Measurements from ENCODE around the gene SYNPR. TPM values are rescaled to one million over a fixed set of nuclear protein-coding genes. Genes with fewer than 3 reads are reported as not detected.

Gene SYNPR
- total RNA-seq, 2 experiments from 2014 or later, result not detected

DNA sequence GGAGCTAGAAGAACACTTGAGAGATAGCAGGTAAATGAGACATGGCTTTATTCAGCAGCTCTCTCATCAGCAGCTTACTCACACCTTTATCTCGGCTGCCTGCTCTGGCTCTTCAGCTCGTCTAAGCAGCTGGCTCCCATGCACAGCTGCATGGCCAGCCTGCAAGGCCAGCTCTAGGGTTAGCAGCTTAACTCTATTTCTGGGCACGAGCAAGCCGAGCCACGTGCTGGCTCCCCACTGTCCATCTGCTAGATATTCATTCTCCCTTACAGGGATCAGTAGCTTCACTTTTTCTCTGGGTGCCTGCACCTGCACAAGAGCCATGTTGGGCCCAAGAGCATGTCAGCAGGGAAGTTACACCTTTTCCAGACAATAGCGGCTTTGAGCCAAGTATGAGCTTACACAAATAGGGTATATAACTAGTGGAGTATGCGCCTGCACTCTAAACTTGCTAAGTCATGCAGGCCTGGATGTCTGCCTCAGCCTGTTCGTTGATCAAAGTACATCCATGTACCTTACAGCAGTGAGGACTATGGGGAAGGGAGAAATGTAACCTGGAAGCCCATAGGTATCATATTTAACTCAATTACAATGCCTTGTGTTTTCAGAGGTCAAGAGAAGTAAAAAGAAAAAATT lies 199.5 kb downstream of the SYNPR start:
- CTCF ChIA-PET (ENCODE audit: unreplicated experiment), result no interaction called here
- no TSS peak for BruUV-seq (replicated peaks)

DNA sequence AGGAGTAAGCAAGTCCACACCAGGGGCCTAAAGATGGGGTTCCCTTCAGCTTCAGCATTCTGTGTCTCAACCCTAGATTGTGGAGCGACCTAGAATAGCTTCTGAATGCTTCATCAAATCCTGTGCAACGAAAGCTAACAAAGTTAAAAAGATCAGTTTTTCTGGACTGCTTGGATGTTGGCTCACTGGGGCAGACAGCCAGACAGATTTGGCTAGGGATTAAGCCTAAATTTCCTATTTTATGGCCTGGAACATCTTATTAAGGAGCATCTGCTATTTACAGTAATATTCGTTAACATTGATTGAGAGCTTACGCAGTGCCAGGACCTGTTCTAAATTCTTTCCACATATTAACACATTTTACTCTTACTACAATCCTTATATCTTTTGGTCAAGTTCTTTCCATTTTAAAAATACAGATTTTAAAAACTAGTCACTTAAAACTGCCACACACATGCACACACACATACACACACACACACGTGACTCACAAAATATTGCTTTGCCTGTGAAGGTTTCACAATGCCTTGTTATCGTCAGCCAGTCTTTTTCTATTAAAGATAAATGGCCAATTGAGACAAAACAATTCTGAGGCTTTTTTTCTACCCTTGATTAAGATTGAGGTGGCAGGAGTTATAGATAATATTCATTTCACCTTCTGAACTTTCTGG lies 201.0 kb downstream of the SYNPR start:
- ChIA-PET POLR2A (no interaction called here), CTCF (ENCODE audit: unreplicated experiment) (no interaction called here)
- DNase-seq (ENCODE audit: low spot score), result no peak
- H3K27ac ChIP-seq (ENCODE audit: low read depth, low read length, poor library complexity, severe bottlenecking), result no peak overlapping the region
- no peak overlapping the region for H2AFZ ChIP-seq (ENCODE audit: low read length)
- H4K20me1 ChIP-seq (ENCODE audit: insufficient read depth, low read length), result no peaks in the 10 kb centered on the region
- no peaks in the 10 kb centered on the region for H3K36me3 ChIP-seq (ENCODE audit: insufficient read depth, low read length)
- intact Hi-C loops (cut with micrococcal nuclease; ENCODE audit: unreplicated experiment), result no loop called here
- no peak for TF ChIP-seq EZH2phosphoT487 (IDR thresholded peaks at IDR 0.05; ENCODE audit: borderline replicate concordance, low read depth, low read length)
- TF ChIP-seq, protein P1, sequence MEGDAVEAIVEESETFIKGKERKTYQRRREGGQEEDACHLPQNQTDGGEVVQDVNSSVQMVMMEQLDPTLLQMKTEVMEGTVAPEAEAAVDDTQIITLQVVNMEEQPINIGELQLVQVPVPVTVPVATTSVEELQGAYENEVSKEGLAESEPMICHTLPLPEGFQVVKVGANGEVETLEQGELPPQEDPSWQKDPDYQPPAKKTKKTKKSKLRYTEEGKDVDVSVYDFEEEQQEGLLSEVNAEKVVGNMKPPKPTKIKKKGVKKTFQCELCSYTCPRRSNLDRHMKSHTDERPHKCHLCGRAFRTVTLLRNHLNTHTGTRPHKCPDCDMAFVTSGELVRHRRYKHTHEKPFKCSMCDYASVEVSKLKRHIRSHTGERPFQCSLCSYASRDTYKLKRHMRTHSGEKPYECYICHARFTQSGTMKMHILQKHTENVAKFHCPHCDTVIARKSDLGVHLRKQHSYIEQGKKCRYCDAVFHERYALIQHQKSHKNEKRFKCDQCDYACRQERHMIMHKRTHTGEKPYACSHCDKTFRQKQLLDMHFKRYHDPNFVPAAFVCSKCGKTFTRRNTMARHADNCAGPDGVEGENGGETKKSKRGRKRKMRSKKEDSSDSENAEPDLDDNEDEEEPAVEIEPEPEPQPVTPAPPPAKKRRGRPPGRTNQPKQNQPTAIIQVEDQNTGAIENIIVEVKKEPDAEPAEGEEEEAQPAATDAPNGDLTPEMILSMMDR (conservative IDR thresholded peaks at IDR 0.05; ENCODE audit: low read length), result no peak
- no peak overlapping the region for H3K4me2 ChIP-seq (ENCODE audit: low read length)
- no peak overlapping the region for H3K4me3 ChIP-seq (ENCODE audit: low read depth, low read length, poor library complexity, severe bottlenecking)
- H3K4me1 ChIP-seq (ENCODE audit: insufficient read depth, low read length, poor library complexity, severe bottlenecking), result no peaks in the 10 kb centered on the region
- no peaks in the 10 kb centered on the region for H3K9me3 ChIP-seq (ENCODE audit: low read length)
- H3K9me2 ChIP-seq (ENCODE audit: insufficient read depth, low read length), result no peaks in the 10 kb centered on the region
- BruUV-seq (replicated peaks), result no TSS peak
- H3K79me2 ChIP-seq (ENCODE audit: insufficient read depth, low read depth, low read length), result no peaks in the 10 kb centered on the region

More for the DNA sequence above, 199.5 kb downstream of the SYNPR start:
- H3K36me3 ChIP-seq (ENCODE audit: insufficient read depth, low read length), result no peaks in the 10 kb centered on the region
- no peak overlapping the region for H3K4me2 ChIP-seq (ENCODE audit: low read length)
- H3K9me2 ChIP-seq (ENCODE audit: insufficient read depth, low read length), result no peaks in the 10 kb centered on the region
- no peaks in the 10 kb centered on the region for H4K20me1 ChIP-seq (ENCODE audit: insufficient read depth, low read length)
- no peaks in the 10 kb centered on the region for H3K4me1 ChIP-seq (ENCODE audit: insufficient read depth, low read length, poor library complexity, severe bottlenecking)
- POLR2A ChIA-PET, result no interaction called here
- no peak overlapping the region for H2AFZ ChIP-seq (ENCODE audit: low read length)
- no peaks in the 10 kb centered on the region for H3K9me3 ChIP-seq (ENCODE audit: low read length)
- TF ChIP-seq EZH2phosphoT487 (IDR thresholded peaks at IDR 0.05; ENCODE audit: borderline replicate concordance, low read depth, low read length), result no peak
- TF ChIP-seq, protein P1 (conservative IDR thresholded peaks at IDR 0.05; ENCODE audit: low read length), result no peak
- intact Hi-C loops (cut with micrococcal nuclease; ENCODE audit: unreplicated experiment), result no loop called here
- DNase-seq (ENCODE audit: low spot score), result no peak
- H3K4me3 ChIP-seq (ENCODE audit: low read depth, low read length, poor library complexity, severe bottlenecking), result no peak overlapping the region
- H3K27ac ChIP-seq (ENCODE audit: low read depth, low read length, poor library complexity, severe bottlenecking), result no peak overlapping the region
- H3K79me2 ChIP-seq (ENCODE audit: insufficient read depth, low read depth, low read length), result no peaks in the 10 kb centered on the region

DNA sequence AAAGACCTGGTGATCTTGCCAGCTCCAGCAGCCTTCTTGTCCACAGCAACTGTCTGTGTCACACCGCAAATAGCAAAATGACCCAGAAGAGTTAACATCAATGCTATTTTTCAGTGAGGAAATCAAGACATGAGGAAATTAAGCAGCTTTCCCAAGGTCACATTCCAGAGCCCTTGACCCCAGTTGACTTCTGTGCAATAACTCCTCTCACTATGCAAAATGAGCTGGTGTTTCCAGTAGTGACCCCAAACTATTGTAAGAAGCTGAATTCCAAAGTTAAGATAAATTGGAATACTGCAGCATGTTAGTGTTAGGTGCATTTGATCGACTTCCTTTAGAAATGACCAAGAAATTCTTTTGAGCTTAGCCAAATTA lies 201.5 kb downstream of the SYNPR start:
- Histone ChIP-seq H3K4me3 (ENCODE audit: low read depth, low read length, poor library complexity, severe bottlenecking) (no peak overlapping the region), H3K9me2 (ENCODE audit: insufficient read depth, low read length) (no peaks in the 10 kb centered on the region), H3K9me3 (ENCODE audit: low read length) (no peaks in the 10 kb centered on the region), H3K27ac (ENCODE audit: low read depth, low read length, poor library complexity, severe bottlenecking) (no peak overlapping the region), H3K79me2 (ENCODE audit: insufficient read depth, low read depth, low read length) (no peaks in the 10 kb centered on the region), H4K20me1 (ENCODE audit: insufficient read depth, low read length) (no peaks in the 10 kb centered on the region), H3K4me2 (ENCODE audit: low read length) (no peak overlapping the region), H3K36me3 (ENCODE audit: insufficient read depth, low read length) (no peaks in the 10 kb centered on the region), H3K4me1 (ENCODE audit: insufficient read depth, low read length, poor library complexity, severe bottlenecking) (no peaks in the 10 kb centered on the region), H2AFZ (ENCODE audit: low read length) (no peak overlapping the region)
- BruUV-seq (replicated peaks), result no TSS peak
- no peak for DNase-seq (ENCODE audit: low spot score)
- intact Hi-C loops (cut with micrococcal nuclease; ENCODE audit: unreplicated experiment), result no loop called here
- POLR2A ChIA-PET, result interaction anchor here (1.0 kb wide), 1 partner anchor 23 kb away, joined by 3 read pairs; no protein-coding TSS in a partner anchor
- TF ChIP-seq, protein P1 (conservative IDR thresholded peaks at IDR 0.05; ENCODE audit: low read length), result no peak
- TF ChIP-seq EZH2phosphoT487 (IDR thresholded peaks at IDR 0.05; ENCODE audit: borderline replicate concordance, low read depth, low read length), result no peak
- CTCF ChIA-PET (ENCODE audit: unreplicated experiment), result no interaction called here

All from OCI-LY7 (cell line).